Measurements from ENCODE around the gene IRS4.

The IRS4 gene

GRCh38 chrX:108736509-108737479, at the start of gene IRS4:
TSS of gene IRS4 (minus strand) at chrX:108736563.
- no peak for DNase-seq (ENCODE audit: extremely low read depth in 1 of 2, low read depth in 1 of 2)

- DNase-seq (ENCODE audit: extremely low read depth in 1 of 2, low read depth in 1 of 2): no peak
Observed at GRCh38 chrX:108772549-108772948, 36.2 kb upstream of the IRS4 start.

GRCh38 chrX:108763559-108763958, 27.2 kb upstream of the IRS4 start:
- no peak for DNase-seq (ENCODE audit: extremely low read depth in 1 of 2, low read depth in 1 of 2)

GRCh38 chrX:108740299-108740774, 4.0 kb upstream of the IRS4 start:
- DNase-seq (ENCODE audit: extremely low read depth in 1 of 2, low read depth in 1 of 2): no peak

GRCh38 chrX:108737754-108738153, 1.4 kb upstream of the IRS4 start:
- DNase-seq (ENCODE audit: extremely low read depth in 1 of 2, low read depth in 1 of 2): no peak

- no peak for DNase-seq (ENCODE audit: extremely low read depth in 1 of 2, low read depth in 1 of 2)
Observed at GRCh38 chrX:108735679-108736508, 469 bp downstream of the IRS4 start.

GRCh38 chrX:108735091-108735678, 1.2 kb downstream of the IRS4 start:
- no peak for DNase-seq (ENCODE audit: extremely low read depth in 1 of 2, low read depth in 1 of 2)

- DNase-seq (ENCODE audit: extremely low read depth in 1 of 2, low read depth in 1 of 2): no peak
Observed at GRCh38 chrX:108734426-108734825, 1.9 kb downstream of the IRS4 start.

- no peak for DNase-seq (ENCODE audit: extremely low read depth in 1 of 2, low read depth in 1 of 2)
Observed at GRCh38 chrX:108732630-108733321, 3.6 kb downstream of the IRS4 start.

GRCh38 chrX:108731153-108731552, 5.2 kb downstream of the IRS4 start:
- no peak for DNase-seq (ENCODE audit: extremely low read depth in 1 of 2, low read depth in 1 of 2)

GRCh38 chrX:108726748-108727147, 9.6 kb downstream of the IRS4 start:
- DNase-seq (ENCODE audit: extremely low read depth in 1 of 2, low read depth in 1 of 2): no peak

GRCh38 chrX:108722561-108722960, 13.8 kb downstream of the IRS4 start:
- no peak for DNase-seq (ENCODE audit: extremely low read depth in 1 of 2, low read depth in 1 of 2)

GRCh38 chrX:108712886-108713285, 23.5 kb downstream of the IRS4 start:
- DNase-seq (ENCODE audit: extremely low read depth in 1 of 2, low read depth in 1 of 2): no peak

- DNase-seq (ENCODE audit: extremely low read depth in 1 of 2, low read depth in 1 of 2): no peak
Observed at GRCh38 chrX:108704839-108705238, 31.5 kb downstream of the IRS4 start.

GRCh38 chrX:108702530-108702929, 33.8 kb downstream of the IRS4 start:
- no peak for DNase-seq (ENCODE audit: extremely low read depth in 1 of 2, low read depth in 1 of 2)

GRCh38 chrX:108701633-108702032, 34.7 kb downstream of the IRS4 start:
- DNase-seq (ENCODE audit: extremely low read depth in 1 of 2, low read depth in 1 of 2): no peak

- no peak for DNase-seq (ENCODE audit: extremely low read depth in 1 of 2, low read depth in 1 of 2)
Observed at GRCh38 chrX:108699368-108699767, 37.0 kb downstream of the IRS4 start.

- no peak for DNase-seq (ENCODE audit: extremely low read depth in 1 of 2, low read depth in 1 of 2)
Observed at GRCh38 chrX:108696690-108697089, 39.7 kb downstream of the IRS4 start.

Data from stimulated activated CD8-positive, alpha-beta memory T cell treated with anti-CD3 and anti-CD28 coated beads, Interleukin-7, amount 100 ng/mL, for 48 hours (primary cell).